CD8-positive, alpha-beta memory T cell (primary cell): ENCODE measurements around the gene RAMAC. TPM values are rescaled to one million over a fixed set of nuclear protein-coding genes. Genes with fewer than 3 reads are reported as not detected.

ENCODE experiments used
- CTCF ChIA-PET: fragments of 350-600 bp; sonication (Branson Sonifier 250); formaldehyde crosslinking; loops from one replicate; lab custom pipeline; 2021; ENCODE audit warnings: antibody characterized with exemption; lab: Charles Lee
- POLR2A ChIA-PET: fragments of 350-600 bp; sonication (Branson Sonifier 250); formaldehyde crosslinking; loops from one replicate; lab custom pipeline; 2021; ENCODE audit warnings: antibody characterized with exemption; lab: Charles Lee
- DNase-seq, 5 donors: peaks; one replicate each; pipeline versions ENCODE4 v3.0.0 to v3.0.0-alpha.2; 2020 to 2022; ENCODE audit warnings: mixed read lengths in 1 of 5
- H3K27ac ChIP-seq: one replicate; pipeline ENCODE4 v1.7.0; 2013; ENCODE audit warnings: low read depth, mild to moderate bottlenecking, low read length, moderate library complexity
- H3K27me3 ChIP-seq: 2 replicates; pipeline ENCODE4 v1.7.0; 2013; ENCODE audit warnings: low read length, mild to moderate bottlenecking; ENCODE audit not compliant: insufficient read depth, poor library complexity, severe bottlenecking
- H3K36me3 ChIP-seq: 2 replicates; pipeline ENCODE4 v1.7.0; 2013; ENCODE audit warnings: mild to moderate bottlenecking, low read length, moderate library complexity; ENCODE audit not compliant: insufficient read depth
- H3K4me1 ChIP-seq: 2 replicates; pipeline ENCODE4 v1.7.0; 2013; ENCODE audit warnings: mild to moderate bottlenecking, low read length, moderate library complexity; ENCODE audit not compliant: insufficient read depth
- H3K4me3 ChIP-seq: 2 replicates; pipeline ENCODE4 v1.7.0; 2013; ENCODE audit warnings: mild to moderate bottlenecking, low read length
- H3K9me3 ChIP-seq: 2 replicates; pipeline ENCODE4 v1.7.0; 2013; ENCODE audit warnings: mild to moderate bottlenecking, low read length
- H3K27ac Mint-ChIP-seq, 8 donors: one replicate each; pipeline ENCODE4 v1.8.0; 2020 to 2021; ENCODE audit warnings: mixed read lengths in 8 of 8, mild to moderate bottlenecking in 6 of 8, inconsistent platforms in 3 of 8, moderate library complexity in 3 of 8
- H3K27me3 Mint-ChIP-seq, 2 donors: one replicate each; pipeline ENCODE4 v1.8.0; 2020 to 2021; ENCODE audit warnings: mixed read lengths in 2 of 2, mild to moderate bottlenecking in 1 of 2, moderate library complexity in 1 of 2
- H3K36me3 Mint-ChIP-seq, 3 donors: one replicate each; pipeline ENCODE4 v1.8.0; 2020 to 2021; ENCODE audit warnings: mixed read lengths in 3 of 3, inconsistent platforms in 1 of 3, mild to moderate bottlenecking in 1 of 3
- H3K4me1 Mint-ChIP-seq, 3 donors: one replicate each; pipeline ENCODE4 v1.8.0; 2020 to 2021; ENCODE audit warnings: mixed read lengths in 3 of 3, inconsistent platforms in 1 of 3, mild to moderate bottlenecking in 1 of 3
- H3K4me3 Mint-ChIP-seq, 7 donors: one replicate each; pipeline ENCODE4 v1.8.0; 2020 to 2021; ENCODE audit warnings: mixed read lengths in 7 of 7, mild to moderate bottlenecking in 6 of 7, moderate library complexity in 4 of 7, inconsistent platforms in 2 of 7
- H3K9me3 Mint-ChIP-seq, 5 donors: one replicate each; pipeline ENCODE4 v1.8.0; 2020 to 2022; ENCODE audit warnings: mixed read lengths in 5 of 5, mild to moderate bottlenecking in 3 of 5, moderate library complexity in 2 of 5, inconsistent platforms in 1 of 5
- polyA plus RNA-seq: library from polyadenylated mRNA; unstranded; fragments of 300-500 nt; fragmentation: Illumina TruSeq; gene quantifications from one replicate; pipeline ENCODE4 v1.2.3, GENCODE V29; 2021
- total RNA-seq, 2 experiments: library from RNA; stranded (reverse); gene quantifications; one replicate each; pipeline ENCODE4 v1.2.3, GENCODE V29; 2021

RAMAC gene
- total and polyA plus RNA-seq, 3 experiments from 2014 or later = 27.7 to 32.8 (median 29.6) TPM

DNA sequence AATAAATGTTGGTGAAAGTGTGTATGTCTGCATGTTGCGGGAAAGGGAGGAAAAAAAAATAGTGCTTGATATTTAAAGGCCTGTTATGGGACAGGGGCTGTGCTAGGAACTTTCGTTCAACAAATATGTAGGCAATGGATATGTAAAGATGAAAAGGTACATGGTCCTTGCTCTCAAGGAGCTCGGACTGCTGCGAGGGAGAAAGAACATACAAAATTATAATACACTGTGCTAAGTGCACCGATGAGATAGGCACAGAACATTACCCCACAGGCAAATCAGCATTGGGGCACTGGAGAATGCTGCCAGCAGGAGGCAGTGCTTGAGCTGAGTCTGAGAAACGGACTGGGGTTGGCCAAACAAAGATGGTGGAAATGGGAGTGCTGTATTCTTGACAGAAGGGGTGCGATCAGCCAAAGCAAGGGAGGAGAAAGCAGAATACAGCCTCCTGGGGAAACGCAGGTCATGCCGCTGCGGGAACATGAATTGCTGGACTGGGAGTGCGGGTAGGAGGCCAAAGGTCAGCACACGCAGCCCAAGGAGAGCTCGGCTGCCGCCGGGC, 24.8 kb downstream of the RAMAC start:
- ChIA-PET POLR2A (interaction anchor here (0.5 to 2.4 kb wide), 5 partner anchors 9 to 470 kb away, joined by 3 to 14 read pairs (median 9); partner anchors contain the start of genes BTBD1, RAMAC and RPS17), CTCF (interaction anchor here (0.6 to 3.2 kb wide), 11 partner anchors 9 to 480 kb away, joined by 3 to 13 read pairs (median 6); partner anchors contain the start of genes BTBD1, RAMAC and RPS17)
- no peaks in the 10 kb centered on the region for H3K9me3 Mint-ChIP-seq

DNA sequence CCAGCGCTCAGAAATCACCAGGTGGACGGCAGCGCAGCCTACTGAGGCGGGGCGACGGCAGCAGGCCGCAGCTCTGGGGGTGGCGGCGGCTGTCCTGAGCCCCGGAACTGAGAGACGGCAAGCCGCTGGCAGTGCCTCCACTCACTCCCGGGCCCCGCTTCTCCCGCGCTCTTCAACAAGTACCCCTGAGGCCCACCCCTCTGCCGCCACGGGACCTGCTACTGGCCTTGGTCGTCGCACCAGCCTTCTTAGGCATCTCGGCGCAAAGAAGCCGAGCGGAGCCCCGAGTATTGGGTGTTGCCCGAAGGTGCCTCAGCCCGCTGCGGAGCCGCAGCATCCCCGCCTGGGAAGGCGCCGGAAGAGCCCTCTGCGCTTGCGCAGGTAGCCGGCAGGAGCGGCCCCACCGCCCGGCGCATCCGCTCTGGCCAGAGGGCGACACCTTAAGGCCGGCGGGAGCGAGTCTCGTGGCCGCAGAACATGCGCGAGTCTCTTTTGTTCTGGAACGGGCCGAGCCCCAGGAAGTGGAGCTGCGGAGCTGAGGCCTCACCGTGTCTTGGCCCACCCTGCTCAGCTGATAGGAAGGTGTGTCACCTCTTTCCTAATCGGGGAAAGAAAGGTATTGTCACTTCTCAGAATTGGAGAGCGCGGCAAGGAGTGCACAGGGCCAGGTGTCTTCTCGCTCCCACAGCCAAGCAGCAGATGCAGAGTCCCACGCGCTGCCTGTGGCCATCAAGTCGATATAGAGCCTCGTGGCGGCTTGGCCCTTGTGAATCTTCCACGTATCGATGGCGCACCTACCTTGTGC, 25.5 kb downstream of the RAMAC start, which contains the start of gene C15orf40:
C15orf40 (minus strand) TSS at position 369 of the 805 bp plus-strand sequence; CDS start at position 337, 32 bp downstream.
- peak; percentile 78 to 84 (median 83) for DNase-seq
- POLR2A ChIA-PET = interaction anchor here (1.1 to 2.4 kb wide), 5 partner anchors 10 to 471 kb away, joined by 3 to 14 read pairs (median 9); partner anchors contain the start of genes BTBD1, RAMAC and RPS17

More for the DNA sequence above, 24.8 kb downstream of the RAMAC start:
- peak overlapping the region; percentile 84 for H3K27ac ChIP-seq
- Mint-ChIP-seq H3K27me3 (peaks cover 0 to 1% of the 10 kb centered on the region in 2 donors), H3K27ac (peak overlapping the region; percentile 59 to 97 (median 96)), H3K36me3 (peaks cover 4 to 43% (median 5%) of the 10 kb centered on the region in 3 donors), H3K4me1 (peaks cover 46 to 62% (median 58%) of the 10 kb centered on the region in 3 donors), H3K4me3 (peak overlapping the region; percentile 88 to 100 (median 97))
- H3K36me3 ChIP-seq = peaks cover 24% of the 10 kb centered on the region
- H3K27me3 ChIP-seq = no peaks in the 10 kb centered on the region
- no peaks in the 10 kb centered on the region for H3K9me3 ChIP-seq
- DNase-seq = peak; percentile 44 to 78 (median 57)
- H3K4me3 ChIP-seq = peak overlapping the region; percentile 93
- peaks cover 31% of the 10 kb centered on the region for H3K4me1 ChIP-seq

DNA sequence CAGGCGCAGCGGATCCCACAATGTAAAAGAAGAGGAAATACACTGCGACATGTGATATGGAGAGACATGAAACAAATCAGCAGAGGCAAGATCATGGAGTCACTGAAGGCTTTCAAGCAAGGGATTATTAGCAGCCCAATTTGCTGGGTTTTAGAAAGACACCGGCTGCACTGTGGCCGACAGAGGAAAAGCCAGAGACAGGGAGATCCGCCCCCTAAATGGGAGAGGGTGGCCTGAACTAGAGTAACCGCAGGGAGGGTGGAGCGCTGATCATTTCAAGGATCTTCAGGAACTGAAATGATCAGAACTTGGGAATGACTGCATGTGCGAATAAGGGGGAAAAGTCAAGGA, 26.0 kb downstream of the RAMAC start:
- H3K36me3 Mint-ChIP-seq = peaks cover 3 to 41% (median 3%) of the 10 kb centered on the region in 3 donors
- peaks cover 20% of the 10 kb centered on the region for H3K36me3 ChIP-seq
- H3K27me3 Mint-ChIP-seq = peaks cover 0 to 1% of the 10 kb centered on the region in 2 donors
- H3K4me1 ChIP-seq = peaks cover 31% of the 10 kb centered on the region
- peak overlapping the region; percentile 59 to 97 (median 91) for H3K27ac Mint-ChIP-seq
- H3K27ac ChIP-seq = peak overlapping the region; percentile 84
- no peak for DNase-seq
- no peaks in the 10 kb centered on the region for H3K9me3 Mint-ChIP-seq
- H3K4me1 Mint-ChIP-seq = peaks cover 45 to 60% (median 58%) of the 10 kb centered on the region in 3 donors
- CTCF ChIA-PET = interaction anchor here (0.8 to 3.2 kb wide), 8 partner anchors 10 to 481 kb away, joined by 3 to 13 read pairs (median 6); partner anchors contain the start of genes BTBD1 and RAMAC
- POLR2A ChIA-PET = interaction anchor here (1.1 to 2.4 kb wide), 5 partner anchors 10 to 471 kb away, joined by 3 to 14 read pairs (median 9); partner anchors contain the start of genes BTBD1, RAMAC and RPS17
- no peaks in the 10 kb centered on the region for H3K27me3 ChIP-seq
- no peaks in the 10 kb centered on the region for H3K9me3 ChIP-seq
- peak overlapping the region; percentile 93 for H3K4me3 ChIP-seq
- peak overlapping the region; percentile 88 to 100 (median 97) for H3K4me3 Mint-ChIP-seq

More for the DNA sequence above, 25.5 kb downstream of the RAMAC start, which contains the start of gene C15orf40:
- Mint-ChIP-seq H3K4me3 (peak within 1 kb of the TSS; percentile 88 to 100 (median 97)), H3K27ac (peak within 1 kb of the TSS; percentile 59 to 97 (median 96)), H3K9me3 (no peaks in the 10 kb centered on the region), H3K27me3 (peaks cover 0 to 1% of the 10 kb centered on the region in 2 donors), H3K4me1 (peaks cover 46 to 62% (median 58%) of the 10 kb centered on the region in 3 donors), H3K36me3 (peaks cover 4 to 42% (median 5%) of the 10 kb centered on the region in 3 donors)
- H3K4me3 ChIP-seq = peak within 1 kb of the TSS; percentile 93
- peaks cover 24% of the 10 kb centered on the region for H3K36me3 ChIP-seq
- no peaks in the 10 kb centered on the region for H3K9me3 ChIP-seq
- CTCF ChIA-PET = interaction anchor here (0.6 to 3.2 kb wide), 12 partner anchors 10 to 480 kb away, joined by 3 to 13 read pairs (median 6); partner anchors contain the start of genes BTBD1, RAMAC and RPS17
- peaks cover 31% of the 10 kb centered on the region for H3K4me1 ChIP-seq
- H3K27me3 ChIP-seq = no peaks in the 10 kb centered on the region
- H3K27ac ChIP-seq = peak within 1 kb of the TSS; percentile 84

DNA sequence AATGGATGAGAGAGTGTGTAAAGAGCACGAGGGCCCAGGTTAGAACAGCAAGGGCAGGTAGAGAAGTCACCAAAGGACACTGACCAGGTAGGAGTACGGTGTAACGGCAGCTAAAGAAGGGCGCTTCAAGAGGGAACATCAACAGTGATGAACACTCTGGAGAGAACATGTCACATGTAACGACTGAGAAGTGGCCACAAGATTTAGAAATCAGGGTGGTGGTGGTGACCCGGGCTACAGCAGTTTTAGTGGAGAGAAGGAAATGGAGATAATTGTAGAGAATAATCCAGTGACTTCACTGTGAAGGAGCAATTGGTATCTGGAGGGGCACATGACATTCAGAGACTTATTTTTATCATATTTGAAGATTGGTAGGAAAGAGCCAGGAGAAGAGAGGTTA, 26.6 kb downstream of the RAMAC start:
- Histone ChIP-seq H3K9me3 (no peaks in the 10 kb centered on the region), H3K27me3 (no peaks in the 10 kb centered on the region), H3K36me3 (peaks cover 20% of the 10 kb centered on the region), H3K4me1 (peaks cover 31% of the 10 kb centered on the region), H3K4me3 (peak overlapping the region; percentile 93), H3K27ac (peak overlapping the region; percentile 84)
- peaks cover 43 to 58% (median 56%) of the 10 kb centered on the region in 3 donors for H3K4me1 Mint-ChIP-seq
- no peaks in the 10 kb centered on the region for H3K9me3 Mint-ChIP-seq
- peaks cover 0 to 41% (median 2%) of the 10 kb centered on the region in 3 donors for H3K36me3 Mint-ChIP-seq
- DNase-seq = no peak
- ChIA-PET POLR2A (interaction anchor here (1.1 to 2.4 kb wide), 2 partner anchors 47 to 472 kb away, joined by 3 to 9 read pairs; partner anchors contain the start of gene RPS17), CTCF (interaction anchor here (1.5 to 3.2 kb wide), 2 partner anchors 13 to 481 kb away, joined by 4 to 12 read pairs; no protein-coding TSS in a partner anchor)
- H3K27me3 Mint-ChIP-seq = peaks cover 0 to 1% of the 10 kb centered on the region in 2 donors
- peak overlapping the region in 6 of 8 donors; percentile 59 to 97 (median 86) for H3K27ac Mint-ChIP-seq
- H3K4me3 Mint-ChIP-seq = peak overlapping the region; percentile 5 to 99 (median 90)

DNA sequence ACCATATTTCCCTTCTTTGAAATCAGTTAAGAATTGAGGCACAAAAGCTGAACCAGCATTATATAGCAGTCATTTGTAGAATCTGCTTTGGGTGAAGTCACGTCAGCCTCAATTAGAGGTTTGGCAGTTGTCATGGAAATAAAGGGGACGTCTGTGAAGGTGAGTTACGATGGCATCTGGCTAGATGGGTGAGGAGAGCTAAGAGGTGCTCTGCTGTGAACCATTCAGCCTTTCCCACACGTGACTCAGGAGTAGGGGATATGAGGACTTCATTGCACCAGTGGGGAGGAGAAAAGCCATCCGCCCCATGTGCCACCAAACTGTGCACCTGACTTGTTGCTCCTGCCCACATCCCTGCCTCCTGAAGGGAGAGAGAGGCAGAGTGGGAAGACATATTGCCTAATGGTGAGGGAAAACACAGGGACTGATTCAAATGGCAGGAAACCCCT, 28.2 kb downstream of the RAMAC start:
- no peaks in the 10 kb centered on the region for H3K9me3 Mint-ChIP-seq
- Histone ChIP-seq H3K9me3 (no peaks in the 10 kb centered on the region), H3K27ac (no peak overlapping the region), H3K4me3 (no peak overlapping the region), H3K27me3 (no peaks in the 10 kb centered on the region), H3K36me3 (peaks cover 18% of the 10 kb centered on the region), H3K4me1 (peaks cover 31% of the 10 kb centered on the region)
- H3K36me3 Mint-ChIP-seq = peaks cover 0 to 46% (median 4%) of the 10 kb centered on the region in 3 donors
- no peak overlapping the region for H3K4me3 Mint-ChIP-seq
- CTCF ChIA-PET = interaction anchor here (1.5 kb wide), 1 partner anchor 14 kb away, joined by 4 read pairs; no protein-coding TSS in a partner anchor
- H3K4me1 Mint-ChIP-seq = peaks cover 40 to 54% (median 51%) of the 10 kb centered on the region in 3 donors
- no peak for DNase-seq
- peaks cover 0 to 1% of the 10 kb centered on the region in 2 donors for H3K27me3 Mint-ChIP-seq
- peak overlapping the region in 7 of 8 donors; percentile 18 to 80 (median 51) for H3K27ac Mint-ChIP-seq
- POLR2A ChIA-PET = no interaction called here

DNA sequence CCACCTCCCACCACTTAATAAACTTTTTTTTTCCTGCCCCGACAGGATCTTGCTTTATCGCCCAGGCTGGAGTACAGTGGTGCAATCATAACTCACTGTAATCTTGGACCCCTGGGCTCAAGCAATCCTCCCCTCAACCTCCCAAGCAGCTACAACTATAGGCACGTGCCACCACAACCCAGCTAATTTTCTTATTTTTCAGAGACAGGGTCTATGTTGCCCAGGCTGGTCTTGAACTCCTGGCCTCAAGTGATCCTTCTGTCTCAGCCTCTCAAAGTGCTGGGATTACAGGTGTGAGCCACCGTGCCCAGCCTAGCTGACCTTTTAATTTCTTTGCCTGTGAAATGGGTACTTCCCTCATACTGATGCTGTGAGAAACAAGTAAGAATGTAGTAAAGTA, 29.4 kb downstream of the RAMAC start:
- no peak overlapping the region for H3K27ac ChIP-seq
- peaks cover 21% of the 10 kb centered on the region for H3K4me1 ChIP-seq
- peaks cover 0 to 1% of the 10 kb centered on the region in 2 donors for H3K27me3 Mint-ChIP-seq
- no peaks in the 10 kb centered on the region for H3K27me3 ChIP-seq
- no peaks in the 10 kb centered on the region for H3K9me3 ChIP-seq
- peaks cover 0 to 46% (median 4%) of the 10 kb centered on the region in 3 donors for H3K36me3 Mint-ChIP-seq
- H3K4me1 Mint-ChIP-seq = peaks cover 33 to 43% (median 41%) of the 10 kb centered on the region in 3 donors
- no peak for DNase-seq
- POLR2A ChIA-PET = no interaction called here
- H3K36me3 ChIP-seq = peaks cover 11% of the 10 kb centered on the region
- peak overlapping the region in 1 of 7 donors; percentile 57 for H3K4me3 Mint-ChIP-seq
- H3K27ac Mint-ChIP-seq = peak overlapping the region in 3 of 8 donors; percentile 36 to 77 (median 71)
- H3K4me3 ChIP-seq = no peak overlapping the region
- no peaks in the 10 kb centered on the region for H3K9me3 Mint-ChIP-seq
- CTCF ChIA-PET = no interaction called here

DNA sequence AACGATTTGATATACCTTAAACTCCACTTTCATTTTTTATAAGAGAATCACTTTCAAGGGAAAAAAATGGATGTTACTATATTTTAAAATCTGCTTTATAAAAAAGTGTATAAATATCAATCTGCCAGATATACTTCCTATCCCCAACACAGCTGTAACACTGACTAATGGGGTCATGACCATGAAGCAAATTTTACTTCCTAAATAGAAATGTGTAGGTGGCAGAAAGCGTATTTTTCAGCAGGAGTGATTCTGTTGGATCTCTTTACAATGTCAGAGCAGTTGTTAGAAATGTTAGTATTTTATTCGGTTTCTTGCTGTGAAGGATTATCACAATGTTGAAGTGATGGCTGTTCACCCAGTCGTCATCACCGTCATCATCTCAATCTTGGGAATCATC, 30.9 kb downstream of the RAMAC start:
- Histone ChIP-seq H3K4me3 (no peak overlapping the region), H3K4me1 (peaks cover 13% of the 10 kb centered on the region), H3K36me3 (peaks cover 11% of the 10 kb centered on the region), H3K9me3 (no peaks in the 10 kb centered on the region), H3K27me3 (no peaks in the 10 kb centered on the region), H3K27ac (no peak overlapping the region)
- H3K27me3 Mint-ChIP-seq = no peaks in the 10 kb centered on the region
- no peak overlapping the region for H3K27ac Mint-ChIP-seq
- H3K9me3 Mint-ChIP-seq = no peaks in the 10 kb centered on the region
- no peak for DNase-seq
- peaks cover 0 to 47% (median 7%) of the 10 kb centered on the region in 3 donors for H3K36me3 Mint-ChIP-seq
- ChIA-PET POLR2A (no interaction called here), CTCF (no interaction called here)
- peaks cover 25 to 32% (median 30%) of the 10 kb centered on the region in 3 donors for H3K4me1 Mint-ChIP-seq
- H3K4me3 Mint-ChIP-seq = no peak overlapping the region
